HAP-1 (cell line): ENCODE data around the gene RASGEF1B.
A peak's percentile ranks its signal among the peaks of the same experiment; 100 is the strongest.

Source experiments
- DNase-seq, 2 experiments: peaks; one replicate each; pipeline ENCODE4 v3.0.0-alpha.2; 2016 to 2020; ENCODE audit warnings: low spot score in 2 of 2
- H3K27me3 ChIP-seq: fragments of 250-450 bp; sonication (Bioruptor Pico); 2 replicates; pipeline ENCODE4 v1.5.1; 2020; ENCODE audit warnings: low read depth, mild to moderate bottlenecking, moderate library complexity
- H3K36me3 ChIP-seq: fragments of 250-450 bp; sonication (Bioruptor Pico); replicated peaks from 2 replicates; pipeline ENCODE4 v1.5.1; 2020; ENCODE audit warnings: mild to moderate bottlenecking
- H3K4me1 ChIP-seq: fragments of 250-450 bp; sonication (Bioruptor Pico); 2 replicates; pipeline ENCODE4 v1.5.1; 2020; ENCODE audit warnings: mild to moderate bottlenecking
- H3K4me3 ChIP-seq: fragments of 250-450 bp; sonication (Bioruptor Pico); 2 replicates; pipeline ENCODE4 v1.5.1; 2020; ENCODE audit warnings: mild to moderate bottlenecking, moderate library complexity
- H3K9me3 ChIP-seq: fragments of 250-450 bp; sonication (Bioruptor Pico); 2 replicates; pipeline ENCODE4 v1.5.1; 2020; ENCODE audit warnings: mild to moderate bottlenecking, moderate library complexity
- in situ Hi-C: fragments of 300-500 bp; cut with MboI; formaldehyde crosslinking; loops from 3 replicates; pipeline ENCODE4 v1.14.3; 2020; ENCODE audit warnings: low sequenced_read_pairs, inconsistent platforms, mixed read lengths

The RASGEF1B gene

DNA sequence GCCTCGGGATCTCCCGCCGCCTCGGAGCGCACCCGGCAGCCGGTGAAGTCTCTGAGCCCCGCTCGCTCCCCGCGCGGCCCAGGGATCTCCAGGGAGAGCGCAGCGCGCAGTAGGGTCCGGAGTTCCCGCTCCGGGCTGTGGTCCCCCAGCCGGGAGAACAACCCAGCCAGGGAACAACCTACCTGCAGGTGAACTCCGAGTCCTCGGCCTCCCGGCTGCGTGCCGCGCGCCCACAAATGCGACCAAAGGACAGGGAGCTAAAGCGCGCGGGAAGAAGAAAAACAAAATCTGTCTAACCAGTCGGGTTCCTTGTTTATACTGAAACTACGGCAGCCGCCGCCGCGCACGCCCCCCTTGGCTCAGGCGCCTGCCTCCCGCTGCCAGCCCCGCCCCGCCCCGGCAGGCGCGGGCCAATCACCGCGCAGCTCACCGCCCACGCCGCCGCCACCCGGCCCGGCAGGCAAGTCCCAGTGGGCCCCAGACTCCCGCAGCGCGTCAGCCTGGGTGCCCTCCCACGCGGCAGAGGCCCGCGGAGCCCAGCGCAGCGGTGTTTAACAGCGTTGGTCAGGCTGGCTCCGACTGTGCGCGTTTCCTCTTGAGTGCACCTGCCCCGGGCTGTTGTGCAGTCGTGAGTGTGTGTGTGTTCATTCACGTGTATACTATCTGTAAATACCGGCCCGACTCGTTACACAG lies at the start of gene RASGEF1B:
TSS of gene RASGEF1B (minus strand) at position 320 of the 693 bp plus-strand sequence. CDS start 12,399 bp downstream, outside the sequence.
- no peaks in the 10 kb centered on the region for H3K9me3 ChIP-seq
- in situ Hi-C loops = loop anchor here (5.0 to 10.0 kb wide), 2 partner anchors 371 to 733 kb away; no protein-coding TSS in a partner anchor
- H3K4me1 ChIP-seq = no peaks in the 10 kb centered on the region
- no peaks in the 10 kb centered on the region for H3K36me3 ChIP-seq
- DNase-seq = peak; percentile 65 to 83
- peaks cover 17% of the 10 kb centered on the region for H3K27me3 ChIP-seq
- peak within 1 kb of the TSS; percentile 42 for H3K4me3 ChIP-seq

DNA sequence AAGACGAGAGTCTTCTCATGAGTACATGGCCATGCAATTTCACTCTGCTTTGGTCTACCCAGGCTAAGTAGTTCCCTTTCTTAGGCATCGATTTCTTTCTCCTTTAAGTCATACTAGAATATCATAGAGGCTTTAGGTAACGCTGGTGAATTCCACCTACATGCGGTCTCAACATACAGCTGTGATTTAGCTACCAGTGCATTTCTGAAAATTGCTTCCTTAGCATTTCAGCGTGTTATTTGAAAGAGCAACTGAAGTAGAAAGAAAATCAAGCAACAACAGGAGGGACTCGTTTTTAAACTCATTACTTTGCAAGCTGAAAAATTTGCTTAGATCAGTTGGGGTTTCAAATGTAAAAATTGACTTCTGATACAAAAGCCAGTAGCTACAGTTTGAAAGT lies 48.1 kb upstream of the RASGEF1B start:
- Histone ChIP-seq H3K4me1 (no peaks in the 10 kb centered on the region), H3K4me3 (no peak overlapping the region), H3K27me3 (no peaks in the 10 kb centered on the region), H3K9me3 (no peaks in the 10 kb centered on the region), H3K36me3 (no peaks in the 10 kb centered on the region)
- in situ Hi-C loops = no loop called here
- DNase-seq = no peak

DNA sequence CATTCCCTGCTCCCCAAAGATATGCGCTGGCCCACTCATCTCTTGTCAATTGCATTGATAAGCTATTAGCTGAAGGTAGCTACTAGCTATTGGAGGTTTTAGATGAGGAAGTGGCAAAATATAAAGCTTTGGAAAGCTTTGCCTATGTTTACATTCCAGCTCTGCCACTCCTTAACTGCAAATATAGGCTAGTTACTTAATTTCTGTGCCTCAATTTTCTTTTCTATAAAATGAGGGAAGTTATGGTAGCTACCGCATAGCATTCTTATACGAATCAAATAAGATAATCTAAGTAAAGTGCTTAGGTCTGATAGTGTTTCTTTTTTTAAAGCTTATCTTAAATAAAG lies 47.7 kb upstream of the RASGEF1B start:
- in situ Hi-C loops = no loop called here
- no peaks in the 10 kb centered on the region for H3K4me1 ChIP-seq
- no peaks in the 10 kb centered on the region for H3K9me3 ChIP-seq
- no peak for DNase-seq
- no peak overlapping the region for H3K4me3 ChIP-seq
- H3K36me3 ChIP-seq = no peaks in the 10 kb centered on the region
- no peaks in the 10 kb centered on the region for H3K27me3 ChIP-seq

- Histone ChIP-seq H3K4me1 (no peaks in the 10 kb centered on the region), H3K36me3 (no peaks in the 10 kb centered on the region), H3K9me3 (no peaks in the 10 kb centered on the region), H3K27me3 (no peaks in the 10 kb centered on the region), H3K4me3 (no peak overlapping the region)
- in situ Hi-C loops = no loop called here
- DNase-seq = no peak
Observed at GRCh38 chr4:81518762-81519426, 47.2 kb upstream of the RASGEF1B start.

- Histone ChIP-seq H3K4me1 (no peaks in the 10 kb centered on the region), H3K9me3 (no peaks in the 10 kb centered on the region), H3K36me3 (no peaks in the 10 kb centered on the region), H3K27me3 (no peaks in the 10 kb centered on the region), H3K4me3 (no peak overlapping the region)
- in situ Hi-C loops = no loop called here
- no peak for DNase-seq
Observed at GRCh38 chr4:81516241-81516640, 44.5 kb upstream of the RASGEF1B start.

DNA sequence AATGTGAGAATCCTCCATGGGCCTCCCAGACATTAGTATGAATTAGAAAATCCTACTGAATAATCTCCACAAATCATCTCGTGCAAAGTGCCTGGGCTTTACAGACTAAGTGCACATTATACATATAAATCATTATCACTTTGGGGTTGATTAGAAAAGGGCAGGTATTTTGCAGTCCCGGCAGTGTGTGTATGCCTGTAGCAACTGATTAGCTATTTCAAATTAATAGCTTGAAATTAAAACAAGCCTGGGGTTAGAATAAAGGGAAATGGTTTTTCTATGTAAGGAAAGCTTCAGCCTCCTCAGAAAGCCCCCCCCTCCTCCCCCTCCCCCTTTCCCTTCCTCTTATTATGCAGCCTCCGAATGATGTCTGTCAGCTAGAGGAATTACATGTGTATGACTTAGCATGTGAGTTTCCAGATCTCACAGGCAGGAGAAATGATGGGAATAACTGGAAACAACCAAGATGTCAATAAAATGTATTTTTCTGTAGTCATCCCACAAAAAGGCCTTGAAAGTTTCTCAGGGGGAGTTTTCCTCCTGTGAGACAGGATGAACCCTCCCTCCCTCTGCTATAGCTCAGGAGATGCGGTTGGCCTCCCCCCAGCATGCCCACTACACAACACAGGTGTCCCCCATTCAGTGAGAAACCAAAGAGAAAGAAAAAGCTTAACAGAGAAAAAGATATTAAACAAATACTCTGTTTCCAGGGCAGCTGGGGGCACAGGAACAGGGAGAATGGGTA lies 41.2 kb upstream of the RASGEF1B start:
- H3K4me3 ChIP-seq = no peak overlapping the region
- in situ Hi-C loops = no loop called here
- DNase-seq = no peak
- H3K36me3 ChIP-seq = no peaks in the 10 kb centered on the region
- no peaks in the 10 kb centered on the region for H3K27me3 ChIP-seq
- H3K4me1 ChIP-seq = no peaks in the 10 kb centered on the region
- no peaks in the 10 kb centered on the region for H3K9me3 ChIP-seq

- no peaks in the 10 kb centered on the region for H3K4me1 ChIP-seq
- no peaks in the 10 kb centered on the region for H3K27me3 ChIP-seq
- no peak for DNase-seq
- no peaks in the 10 kb centered on the region for H3K36me3 ChIP-seq
- in situ Hi-C loops = no loop called here
- H3K4me3 ChIP-seq = no peak overlapping the region
- no peaks in the 10 kb centered on the region for H3K9me3 ChIP-seq
Observed at GRCh38 chr4:81512001-81512756, 40.5 kb upstream of the RASGEF1B start.

DNA sequence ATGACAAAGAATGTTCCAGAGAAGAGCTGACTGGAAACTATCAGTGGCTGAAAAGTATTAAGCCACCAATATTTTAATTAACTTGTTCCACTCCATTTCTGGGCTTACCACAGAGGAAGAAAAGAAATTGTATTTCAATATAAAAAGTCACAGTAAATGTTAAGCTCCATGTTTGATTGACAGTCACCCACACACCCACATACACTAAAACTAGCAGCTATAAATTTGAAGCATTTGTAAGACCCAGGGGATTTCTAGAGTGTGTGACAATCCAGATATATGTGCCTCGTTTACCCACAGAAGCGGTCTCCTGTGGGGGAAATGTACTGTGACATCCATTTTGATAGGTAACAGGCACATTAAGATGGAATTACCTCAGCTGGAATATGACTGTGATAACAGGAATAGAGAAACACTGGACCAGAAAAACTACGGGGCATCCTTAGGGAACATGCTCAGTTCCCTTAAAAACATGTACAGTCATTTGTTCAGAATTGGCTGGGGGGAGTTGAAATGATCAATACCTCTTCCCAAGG lies 39.0 kb upstream of the RASGEF1B start:
- Histone ChIP-seq H3K27me3 (no peaks in the 10 kb centered on the region), H3K4me3 (no peak overlapping the region), H3K4me1 (no peaks in the 10 kb centered on the region), H3K36me3 (no peaks in the 10 kb centered on the region), H3K9me3 (no peaks in the 10 kb centered on the region)
- DNase-seq = no peak
- in situ Hi-C loops = no loop called here

- in situ Hi-C loops = no loop called here
- Histone ChIP-seq H3K4me1 (no peaks in the 10 kb centered on the region), H3K4me3 (no peak overlapping the region), H3K27me3 (no peaks in the 10 kb centered on the region), H3K9me3 (no peaks in the 10 kb centered on the region), H3K36me3 (no peaks in the 10 kb centered on the region)
- no peak for DNase-seq
Observed at GRCh38 chr4:81509822-81510221, 38.1 kb upstream of the RASGEF1B start.

- no peaks in the 10 kb centered on the region for H3K9me3 ChIP-seq
- H3K4me3 ChIP-seq = no peak overlapping the region
- no peak for DNase-seq
- H3K4me1 ChIP-seq = no peaks in the 10 kb centered on the region
- no peaks in the 10 kb centered on the region for H3K27me3 ChIP-seq
- no peaks in the 10 kb centered on the region for H3K36me3 ChIP-seq
- in situ Hi-C loops = no loop called here
Observed at GRCh38 chr4:81509191-81509590, 37.5 kb upstream of the RASGEF1B start.

GRCh38 chr4:81508411-81509185 lies 36.9 kb upstream of the RASGEF1B start:
- Histone ChIP-seq H3K4me3 (no peak overlapping the region), H3K4me1 (no peaks in the 10 kb centered on the region), H3K36me3 (no peaks in the 10 kb centered on the region), H3K9me3 (no peaks in the 10 kb centered on the region), H3K27me3 (no peaks in the 10 kb centered on the region)
- in situ Hi-C loops = no loop called here
- no peak for DNase-seq

- Histone ChIP-seq H3K9me3 (no peaks in the 10 kb centered on the region), H3K4me1 (no peaks in the 10 kb centered on the region), H3K36me3 (no peaks in the 10 kb centered on the region), H3K4me3 (no peak overlapping the region), H3K27me3 (no peaks in the 10 kb centered on the region)
- DNase-seq = no peak
- in situ Hi-C loops = no loop called here
Observed at GRCh38 chr4:81507530-81507929, 35.8 kb upstream of the RASGEF1B start.

- in situ Hi-C loops = no loop called here
- no peak for DNase-seq
- no peaks in the 10 kb centered on the region for H3K27me3 ChIP-seq
- no peaks in the 10 kb centered on the region for H3K9me3 ChIP-seq
- H3K4me3 ChIP-seq = no peak overlapping the region
- H3K36me3 ChIP-seq = no peaks in the 10 kb centered on the region
- H3K4me1 ChIP-seq = no peaks in the 10 kb centered on the region
Observed at GRCh38 chr4:81506731-81507130, 35.0 kb upstream of the RASGEF1B start.
